ENCODE data around the gene COL6A3.

Gene COL6A3

GRCh38 chr2:237413777-237414661 lies at the start of gene COL6A3:
Gene COL6A3 (minus strand): TSS chr2:237414164. CDS start chr2:237396817, 17,347 bp downstream.
- no peak for DNase-seq

- no peak for DNase-seq
Observed at GRCh38 chr2:237459741-237460174, 45.8 kb upstream of the COL6A3 start.

- DNase-seq: no peak
Observed at GRCh38 chr2:237459226-237459625, 45.3 kb upstream of the COL6A3 start.

GRCh38 chr2:237458519-237458918 lies 44.6 kb upstream of the COL6A3 start:
- no peak for DNase-seq

- DNase-seq: no peak
Observed at GRCh38 chr2:237457388-237457941, 43.5 kb upstream of the COL6A3 start.

GRCh38 chr2:237456200-237456843 lies 42.4 kb upstream of the COL6A3 start:
- DNase-seq: no peak

- DNase-seq: no peak
Observed at GRCh38 chr2:237455764-237456163, 41.8 kb upstream of the COL6A3 start.

- DNase-seq: no peak
Observed at GRCh38 chr2:237453671-237454070, 39.7 kb upstream of the COL6A3 start.

- no peak for DNase-seq
Observed at GRCh38 chr2:237452861-237453260, 38.9 kb upstream of the COL6A3 start.

GRCh38 chr2:237451643-237452469 lies 37.9 kb upstream of the COL6A3 start:
- DNase-seq: no peak

GRCh38 chr2:237450583-237450982 lies 36.6 kb upstream of the COL6A3 start:
- no peak for DNase-seq

- no peak for DNase-seq
Observed at GRCh38 chr2:237450108-237450507, 36.1 kb upstream of the COL6A3 start.

- no peak for DNase-seq
Observed at GRCh38 chr2:237449193-237449881, 35.4 kb upstream of the COL6A3 start.

GRCh38 chr2:237448626-237449025 lies 34.7 kb upstream of the COL6A3 start:
- DNase-seq: no peak

GRCh38 chr2:237448171-237448570 lies 34.2 kb upstream of the COL6A3 start:
- no peak for DNase-seq

GRCh38 chr2:237447496-237447895 lies 33.5 kb upstream of the COL6A3 start:
- DNase-seq: no peak

- DNase-seq: no peak
Observed at GRCh38 chr2:237446338-237446665, 32.3 kb upstream of the COL6A3 start.

- DNase-seq: no peak
Observed at GRCh38 chr2:237445611-237446337, 31.8 kb upstream of the COL6A3 start.

GRCh38 chr2:237444071-237444470 lies 30.1 kb upstream of the COL6A3 start:
- DNase-seq: no peak

- DNase-seq: no peak
Observed at GRCh38 chr2:237441605-237442274, 27.8 kb upstream of the COL6A3 start.

Measured in nucleus accumbens (tissue), 56 donors.